Measurements from ENCODE around the gene TOMM22.

Gene TOMM22

GRCh38 chr22:38713921-38714320 lies 32.2 kb downstream of the TOMM22 start:
- Histone ChIP-seq H3K9me2 (replicated peaks; ENCODE audit: insufficient read depth, low read length) (no peaks in the 10 kb centered on the region), H3K4me1 (ENCODE audit: low read length) (peaks cover 14% of the 10 kb centered on the region), H3K79me2 (ENCODE audit: low read length) (peaks cover 98% of the 10 kb centered on the region), H3K27ac (ENCODE audit: low read length) (no peak overlapping the region), H4K20me1 (ENCODE audit: insufficient read depth, low read length) (peaks cover 70% of the 10 kb centered on the region), H3K36me3 (replicated peaks; ENCODE audit: insufficient read depth, low read length) (peaks cover 11% of the 10 kb centered on the region; the same call in 1 of the 2 replicates), H3K4me2 (ENCODE audit: low read depth, low read length) (no peak overlapping the region), H3K27me3 (replicated peaks; ENCODE audit: insufficient read depth, low read length) (no peaks in the 10 kb centered on the region), H3K9ac (ENCODE audit: low read length) (no peak overlapping the region), H3K9me3 (replicated peaks; ENCODE audit: insufficient read depth, low read length) (no peaks in the 10 kb centered on the region), H2AFZ (ENCODE audit: low read length) (no peak overlapping the region), H3F3A (ENCODE audit: insufficient read depth, low read length) (no peaks in the 10 kb centered on the region), H3K4me3 (ENCODE audit: low read length) (no peak overlapping the region)
- no peak for DNase-seq
- TF ChIP-seq EZH2 (optimal IDR thresholded peaks at IDR 0.05; ENCODE audit: low read depth, low read length), result no peak
- no peak for TF ChIP-seq CTCF (IDR thresholded peaks at IDR 0.05; ENCODE audit: low read length)
- TF ChIP-seq EZH2phosphoT487 (IDR thresholded peaks at IDR 0.05; ENCODE audit: low read length), result no peak

- no peak overlapping the region for H3K4me2 ChIP-seq (ENCODE audit: low read depth, low read length)
- no peaks in the 10 kb centered on the region for H3K9me2 ChIP-seq (replicated peaks; ENCODE audit: insufficient read depth, low read length)
- peaks cover 61% of the 10 kb centered on the region for H4K20me1 ChIP-seq (ENCODE audit: insufficient read depth, low read length)
- H3K9me3 ChIP-seq (replicated peaks; ENCODE audit: insufficient read depth, low read length), result no peaks in the 10 kb centered on the region
- H2AFZ ChIP-seq (ENCODE audit: low read length), result no peak overlapping the region
- peaks cover 92% of the 10 kb centered on the region for H3K79me2 ChIP-seq (ENCODE audit: low read length)
- H3K4me1 ChIP-seq (ENCODE audit: low read length), result peaks cover 2% of the 10 kb centered on the region; the same call in 1 of the 2 replicates
- TF ChIP-seq CTCF (IDR thresholded peaks at IDR 0.05; ENCODE audit: low read length) (no peak), EZH2 (optimal IDR thresholded peaks at IDR 0.05; ENCODE audit: low read depth, low read length) (no peak), EZH2phosphoT487 (IDR thresholded peaks at IDR 0.05; ENCODE audit: low read length) (no peak)
- DNase-seq, result no peak
- no peak overlapping the region for H3K4me3 ChIP-seq (ENCODE audit: low read length)
- no peaks in the 10 kb centered on the region for H3F3A ChIP-seq (ENCODE audit: insufficient read depth, low read length)
- peaks cover 8% of the 10 kb centered on the region; the same call in 1 of the 2 replicates for H3K36me3 ChIP-seq (replicated peaks; ENCODE audit: insufficient read depth, low read length)
- H3K27ac ChIP-seq (ENCODE audit: low read length), result no peak overlapping the region
- no peaks in the 10 kb centered on the region for H3K27me3 ChIP-seq (replicated peaks; ENCODE audit: insufficient read depth, low read length)
- no peak overlapping the region for H3K9ac ChIP-seq (ENCODE audit: low read length)
These were observed 33.5 kb downstream of the TOMM22 start for GRCh38 chr22:38715176-38715764.

- Histone ChIP-seq H4K20me1 (ENCODE audit: insufficient read depth, low read length) (peaks cover 56% of the 10 kb centered on the region), H3K9me2 (replicated peaks; ENCODE audit: insufficient read depth, low read length) (no peaks in the 10 kb centered on the region), H3K36me3 (replicated peaks; ENCODE audit: insufficient read depth, low read length) (peaks cover 7% of the 10 kb centered on the region; the same call in 1 of the 2 replicates), H3K4me2 (ENCODE audit: low read depth, low read length) (no peak overlapping the region), H3K27me3 (replicated peaks; ENCODE audit: insufficient read depth, low read length) (no peaks in the 10 kb centered on the region), H3F3A (ENCODE audit: insufficient read depth, low read length) (no peaks in the 10 kb centered on the region), H2AFZ (ENCODE audit: low read length) (no peak overlapping the region), H3K4me1 (ENCODE audit: low read length) (no peaks in the 10 kb centered on the region), H3K9me3 (replicated peaks; ENCODE audit: insufficient read depth, low read length) (no peaks in the 10 kb centered on the region), H3K79me2 (ENCODE audit: low read length) (peaks cover 92% of the 10 kb centered on the region), H3K27ac (ENCODE audit: low read length) (no peak overlapping the region), H3K4me3 (ENCODE audit: low read length) (no peak overlapping the region), H3K9ac (ENCODE audit: low read length) (no peak overlapping the region)
- DNase-seq, result no peak
- TF ChIP-seq CTCF (IDR thresholded peaks at IDR 0.05; ENCODE audit: low read length) (no peak), EZH2phosphoT487 (IDR thresholded peaks at IDR 0.05; ENCODE audit: low read length) (no peak), EZH2 (optimal IDR thresholded peaks at IDR 0.05; ENCODE audit: low read depth, low read length) (no peak)
These were observed 34.1 kb downstream of the TOMM22 start for GRCh38 chr22:38715852-38716251.

Measured in MM.1S (cell line).